Right renal cortex interstitium (tissue), 3 donors: ENCODE results near the gene ECHDC1. TPM values are rescaled to one million over a fixed set of nuclear protein-coding genes. Genes with fewer than 3 reads are reported as not detected.
"Not testable (repeated sequence)": the region's sequence is repeated elsewhere in the genome, so short reads cannot be mapped to it uniquely, and the experiment has no call there.

Source experiments
- DNase-seq, 3 donors: peaks; one replicate each; pipeline ENCODE4 v3.0.0-alpha.2; 2013; ENCODE audit warnings: low read depth in 3 of 3, low spot score in 2 of 3
- polyA plus RNA-seq, 3 donors: library from polyadenylated mRNA; unstranded; fragments of 120-200 nt; gene quantifications; one replicate each; pipeline ENCODE4 v1.2.1, GENCODE V29; 2013; ENCODE audit not compliant: insufficient read length in 3 of 3

ECHDC1 gene
- polyA plus RNA-seq, 3 donors, result 86.8 to 94.5 (median 89.2) TPM

DNA sequence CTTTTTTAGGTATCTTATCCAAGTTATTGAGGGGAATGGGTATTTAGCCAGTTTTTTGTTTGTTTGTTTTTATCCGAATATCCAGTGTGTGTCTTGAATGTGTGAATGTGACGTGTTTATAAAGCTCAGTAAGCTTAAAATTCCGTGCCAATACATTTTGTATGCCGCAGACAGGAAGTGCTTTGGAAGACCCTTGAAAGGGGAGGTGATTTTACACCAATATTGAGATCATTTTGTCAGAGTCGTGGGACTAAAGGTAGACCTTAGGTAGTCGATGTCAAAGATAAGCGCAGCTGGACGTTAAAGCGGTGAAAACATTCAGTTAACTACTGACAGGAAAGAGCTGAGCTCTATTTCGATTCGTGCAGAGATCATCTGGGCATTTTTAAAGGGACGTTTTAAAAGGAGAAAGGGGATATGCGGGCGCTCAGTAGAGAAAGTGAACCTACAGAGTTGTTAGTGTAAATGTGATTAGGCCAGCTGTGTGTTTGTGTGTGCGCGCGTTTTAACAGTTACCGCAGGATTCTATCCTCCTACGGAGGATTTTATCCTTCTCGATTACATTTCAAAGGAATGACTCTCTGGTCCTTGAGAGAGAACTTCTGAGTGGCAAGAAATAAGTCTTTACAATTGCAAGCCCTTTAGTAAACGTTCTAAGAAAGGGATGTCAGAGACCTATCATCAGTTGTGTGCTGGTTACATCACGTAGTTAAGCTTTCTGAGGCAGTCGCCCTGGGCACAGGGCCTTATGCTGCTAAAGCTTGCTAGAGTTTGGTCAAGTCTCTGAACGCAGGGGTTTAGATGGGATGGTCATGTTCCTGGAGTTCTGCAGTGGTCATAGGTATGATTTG, 625 bp upstream of the ECHDC1 start:
- DNase-seq, result peak; percentile 38 to 72 (median 41)

DNA sequence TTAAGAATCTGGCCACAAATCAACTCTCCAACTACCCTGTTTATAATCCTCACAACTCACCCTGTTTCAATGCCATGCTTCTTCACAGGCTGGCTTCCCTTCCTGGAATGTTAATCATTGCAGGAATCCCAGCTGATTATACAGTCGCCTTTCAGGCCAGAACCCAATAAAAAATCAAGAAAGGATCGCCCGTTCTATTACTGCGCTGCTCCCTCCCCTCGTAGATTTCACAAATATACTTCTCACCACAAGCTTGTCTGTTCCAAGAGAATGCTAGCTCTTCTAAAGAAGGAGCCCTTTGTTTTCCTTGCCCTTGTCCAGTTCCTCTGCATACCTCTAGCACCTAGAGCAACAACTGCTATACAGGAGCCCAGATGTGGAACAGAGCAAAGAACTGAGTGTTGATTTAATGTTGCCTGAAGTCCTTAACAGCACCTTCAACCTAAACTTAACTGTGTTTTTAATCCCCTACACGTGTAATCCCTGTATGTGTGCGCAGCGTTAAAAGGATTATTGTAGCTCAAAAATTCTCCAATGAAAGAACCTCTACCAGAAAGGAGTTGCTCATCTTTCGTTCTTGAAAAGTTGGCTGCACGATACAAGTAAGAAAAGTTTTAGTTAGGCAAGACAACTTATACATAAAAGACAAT, 988 bp downstream of the ECHDC1 start:
- DNase-seq, result peak; percentile 17 to 33 (median 33)

DNA sequence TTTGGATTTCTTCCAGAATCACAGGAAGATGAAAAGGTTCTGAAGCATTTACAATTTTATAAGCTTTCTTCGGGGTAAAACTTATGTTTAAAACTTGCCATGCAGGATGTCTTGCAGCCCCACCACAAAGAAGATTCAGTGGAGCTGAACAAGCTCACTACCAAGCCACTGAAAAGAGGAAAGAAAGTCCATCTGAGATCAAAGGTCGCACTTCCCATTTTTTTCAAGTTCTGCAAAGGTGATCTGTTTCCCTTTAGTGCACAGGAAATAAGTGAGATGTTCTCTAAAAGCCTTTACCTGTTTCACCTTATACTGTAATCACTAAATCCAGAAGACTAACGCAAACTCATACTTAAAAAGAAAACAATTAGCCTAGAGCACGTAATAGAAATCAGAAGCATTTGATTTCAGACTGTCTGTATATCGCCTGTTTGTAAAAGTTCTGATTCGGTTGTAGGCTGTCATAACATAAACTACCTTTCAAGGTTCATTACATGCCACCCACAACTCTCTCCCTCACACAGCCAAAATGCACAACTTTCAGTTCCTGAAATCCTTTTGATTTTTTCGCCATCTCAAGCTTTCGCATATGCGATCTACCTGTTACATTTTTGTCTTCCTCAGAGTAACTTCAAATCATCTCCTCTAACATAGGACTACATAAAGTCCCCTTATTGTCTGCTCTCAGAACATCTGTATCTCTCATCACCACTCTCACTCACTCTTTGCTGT, 1.8 kb downstream of the ECHDC1 start:
- no peak for DNase-seq

DNA sequence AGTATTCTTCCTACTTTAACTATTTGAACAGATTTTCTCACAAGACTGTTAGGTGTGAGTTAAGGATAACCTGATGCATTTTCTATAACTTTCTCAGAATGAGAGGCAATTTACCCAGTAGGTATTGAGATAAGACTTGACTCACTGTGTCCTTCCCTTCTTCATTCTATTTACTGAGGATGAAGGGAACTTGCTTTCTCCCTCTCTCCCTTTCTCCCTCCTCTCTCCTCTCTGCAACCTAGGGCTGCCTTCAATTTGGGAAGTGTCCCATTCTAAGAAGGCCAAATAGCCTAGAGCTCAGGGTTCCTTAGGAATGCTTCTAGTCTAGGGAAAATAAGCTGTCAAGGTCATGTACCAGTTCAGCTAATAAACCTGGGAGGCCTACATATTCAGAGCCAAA, 3.2 kb downstream of the ECHDC1 start:
- DNase-seq, result no peak

DNA sequence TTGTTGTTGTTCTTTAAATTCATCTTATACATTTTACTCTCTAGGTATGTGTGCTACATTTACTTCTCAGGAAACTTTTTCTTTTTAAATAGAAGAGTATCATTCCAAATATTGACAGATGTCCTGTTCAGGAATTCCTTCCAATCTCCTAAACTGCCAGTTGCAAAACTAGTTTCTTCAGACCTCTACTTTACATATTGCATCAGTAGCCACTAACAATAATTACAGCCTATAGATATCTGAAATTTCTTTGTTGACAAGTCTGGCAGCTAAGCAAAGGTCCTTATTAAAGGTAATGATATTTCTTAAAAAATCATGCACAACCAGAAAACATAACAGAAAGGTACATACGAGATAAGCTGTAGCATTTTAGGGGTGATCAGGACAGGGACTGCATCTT, 4.5 kb downstream of the ECHDC1 start:
- no peak for DNase-seq

DNA sequence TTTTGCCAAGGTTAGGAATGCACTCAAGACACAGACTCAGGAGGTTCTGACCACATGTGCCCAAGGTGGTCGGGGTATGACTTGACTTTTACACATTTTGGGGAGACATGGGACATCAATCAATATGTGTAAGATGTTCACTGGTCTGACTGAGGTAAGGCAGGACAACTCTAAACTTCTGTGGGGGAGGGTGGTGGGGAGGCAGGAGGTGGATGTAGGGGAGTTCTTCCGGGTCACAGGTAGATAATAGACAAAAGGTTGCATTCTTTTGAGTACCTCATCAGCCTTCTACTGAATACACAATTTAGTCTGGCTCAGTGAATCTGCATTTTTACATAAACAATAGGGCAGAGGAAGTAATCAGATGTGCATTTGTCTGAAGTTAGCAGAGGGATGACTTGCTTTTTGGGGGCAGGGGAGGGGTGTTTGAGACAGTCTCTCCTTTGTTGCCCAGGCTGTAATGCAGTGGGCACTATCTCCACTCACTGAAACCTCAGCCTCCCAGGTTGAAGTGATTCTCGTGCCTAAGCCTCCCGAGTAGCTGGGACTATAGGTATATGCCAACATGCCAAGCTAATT, 10.9 kb downstream of the ECHDC1 start:
- DNase-seq, result no peak

DNA sequence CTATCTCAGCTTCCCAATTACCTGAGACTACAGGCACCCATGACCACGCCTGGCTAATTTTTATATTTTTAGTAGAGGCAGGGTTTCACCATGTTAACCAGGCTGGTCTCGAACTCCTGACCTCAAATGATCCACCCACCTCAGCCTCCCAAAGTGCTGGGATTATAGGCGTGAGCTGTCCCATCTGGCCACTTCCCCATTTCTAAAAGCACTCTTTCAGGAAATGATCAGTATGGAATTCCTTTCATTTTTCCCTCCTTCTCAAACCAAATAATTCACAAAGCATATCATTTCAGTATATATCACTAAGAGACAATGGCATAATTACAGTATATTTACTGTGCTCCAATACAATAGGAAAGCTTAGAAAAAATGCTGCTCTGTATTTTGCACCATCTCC, 12.2 kb downstream of the ECHDC1 start:
- not testable (repeated sequence) for DNase-seq

DNA sequence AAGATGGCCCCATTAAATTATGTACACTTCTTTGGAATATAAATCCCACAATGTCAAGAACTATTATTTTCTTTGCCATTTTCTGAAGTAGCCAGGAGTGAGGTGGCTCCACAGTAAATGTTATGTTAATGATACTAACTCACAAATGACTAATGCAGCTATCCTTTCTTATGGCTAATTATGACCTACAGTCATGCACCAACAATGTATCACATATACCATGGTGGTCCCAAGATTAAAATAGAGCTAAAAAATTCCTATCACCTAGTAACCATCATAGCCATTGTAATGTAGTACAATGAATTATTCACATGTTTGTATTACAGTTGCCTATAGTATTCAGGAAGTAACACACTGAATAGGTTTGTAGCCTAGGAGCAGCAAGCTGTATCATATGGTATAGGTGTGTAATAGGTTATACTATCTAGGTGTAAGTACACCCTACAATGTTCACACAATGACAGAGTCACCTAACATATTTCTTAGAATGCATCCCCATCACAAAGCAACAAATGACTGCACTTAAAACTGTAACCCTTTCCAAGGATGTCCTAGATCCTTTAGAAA, 15.3 kb downstream of the ECHDC1 start:
- no peak for DNase-seq

DNA sequence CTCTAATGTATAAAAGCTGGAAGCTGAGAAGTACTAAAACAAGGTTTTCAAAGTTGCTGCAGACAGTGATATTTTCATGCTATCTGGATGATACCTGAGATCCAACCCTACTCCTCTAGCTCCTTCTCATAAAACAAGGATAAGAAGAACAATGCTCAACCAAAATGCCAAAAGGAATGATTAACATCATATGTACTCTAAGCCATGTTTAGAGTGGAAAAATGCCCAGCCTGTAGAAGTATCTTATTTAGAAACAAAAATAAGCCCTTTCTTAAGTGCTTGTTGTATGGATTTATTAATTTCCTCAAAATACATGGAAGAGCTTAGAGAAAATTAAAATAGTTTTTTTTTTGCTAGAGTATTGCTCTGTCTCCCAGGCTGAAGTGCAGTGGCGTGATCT, 23.7 kb downstream of the ECHDC1 start:
- no peak for DNase-seq

DNA sequence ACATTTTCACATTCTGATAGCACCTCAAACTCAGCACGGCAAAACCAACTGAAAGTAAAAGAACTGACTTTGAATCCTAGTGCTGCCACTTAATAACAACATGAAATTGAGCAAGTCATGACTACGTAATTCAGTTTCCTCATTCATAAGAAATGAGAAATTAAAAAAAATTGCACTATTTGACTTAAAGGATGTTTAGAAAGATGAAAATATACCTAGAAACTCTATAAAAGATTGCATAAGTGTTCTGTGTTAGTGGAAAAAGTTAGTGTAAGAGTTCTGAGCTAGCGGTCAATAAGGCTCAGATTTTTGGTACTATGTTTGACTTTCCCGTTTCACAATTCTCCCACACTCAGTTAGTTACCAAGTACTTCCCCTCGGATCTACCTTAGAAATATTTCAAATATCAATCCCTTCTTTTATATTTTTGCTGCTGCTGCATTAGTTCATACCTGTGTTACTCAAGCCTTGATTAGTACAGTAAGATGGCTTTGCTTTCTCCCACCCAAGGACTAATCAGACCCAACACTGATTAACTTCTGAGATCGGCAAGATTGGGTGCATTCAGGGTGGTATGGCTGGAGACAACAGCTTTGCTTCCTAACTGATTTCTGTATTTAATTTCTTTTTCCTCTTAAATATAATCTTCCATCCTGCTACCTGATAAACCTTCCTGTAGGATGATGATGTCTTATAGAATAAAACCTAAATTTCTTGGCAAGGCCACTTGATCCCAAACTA, 25.9 kb downstream of the ECHDC1 start:
- DNase-seq, result no peak

DNA sequence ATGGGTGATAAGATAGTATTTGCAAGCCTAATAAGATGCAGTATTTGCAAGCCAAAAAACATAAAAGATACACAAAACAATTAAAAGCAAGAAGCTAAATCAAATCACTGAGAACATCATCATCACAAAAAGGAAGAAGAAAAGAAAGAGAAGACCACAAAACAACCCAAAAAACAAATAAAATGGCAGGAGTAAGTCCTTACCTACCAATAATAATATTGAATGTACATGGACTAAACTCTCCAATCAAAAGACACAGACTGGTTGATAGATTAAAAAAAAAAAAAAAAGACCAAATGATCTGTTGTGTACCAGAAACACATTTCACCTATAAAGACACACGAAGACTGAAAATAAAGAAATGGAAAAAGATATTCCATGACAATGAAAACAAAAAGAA, 37.7 kb downstream of the ECHDC1 start:
- no peak for DNase-seq

DNA sequence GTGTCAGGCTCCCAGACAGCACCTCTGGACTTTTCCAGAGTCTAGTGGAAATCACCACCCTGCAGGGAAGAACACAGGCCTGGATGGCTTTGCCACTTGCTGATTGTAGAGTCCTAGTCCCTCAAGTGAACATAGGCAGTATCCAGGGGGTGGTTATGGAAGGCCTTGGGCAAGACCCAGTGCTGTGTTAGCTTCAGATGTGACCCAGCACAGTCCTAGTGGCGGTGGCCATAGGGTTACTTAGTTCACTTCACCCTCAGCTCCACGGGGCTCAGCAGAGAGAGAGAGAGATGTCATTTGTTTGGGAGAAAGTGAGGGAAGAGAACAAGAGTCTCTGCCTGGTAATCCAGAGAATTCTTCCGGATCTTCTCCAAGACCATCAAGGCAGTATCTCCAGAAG, 39.5 kb downstream of the ECHDC1 start:
- DNase-seq, result no peak

DNA sequence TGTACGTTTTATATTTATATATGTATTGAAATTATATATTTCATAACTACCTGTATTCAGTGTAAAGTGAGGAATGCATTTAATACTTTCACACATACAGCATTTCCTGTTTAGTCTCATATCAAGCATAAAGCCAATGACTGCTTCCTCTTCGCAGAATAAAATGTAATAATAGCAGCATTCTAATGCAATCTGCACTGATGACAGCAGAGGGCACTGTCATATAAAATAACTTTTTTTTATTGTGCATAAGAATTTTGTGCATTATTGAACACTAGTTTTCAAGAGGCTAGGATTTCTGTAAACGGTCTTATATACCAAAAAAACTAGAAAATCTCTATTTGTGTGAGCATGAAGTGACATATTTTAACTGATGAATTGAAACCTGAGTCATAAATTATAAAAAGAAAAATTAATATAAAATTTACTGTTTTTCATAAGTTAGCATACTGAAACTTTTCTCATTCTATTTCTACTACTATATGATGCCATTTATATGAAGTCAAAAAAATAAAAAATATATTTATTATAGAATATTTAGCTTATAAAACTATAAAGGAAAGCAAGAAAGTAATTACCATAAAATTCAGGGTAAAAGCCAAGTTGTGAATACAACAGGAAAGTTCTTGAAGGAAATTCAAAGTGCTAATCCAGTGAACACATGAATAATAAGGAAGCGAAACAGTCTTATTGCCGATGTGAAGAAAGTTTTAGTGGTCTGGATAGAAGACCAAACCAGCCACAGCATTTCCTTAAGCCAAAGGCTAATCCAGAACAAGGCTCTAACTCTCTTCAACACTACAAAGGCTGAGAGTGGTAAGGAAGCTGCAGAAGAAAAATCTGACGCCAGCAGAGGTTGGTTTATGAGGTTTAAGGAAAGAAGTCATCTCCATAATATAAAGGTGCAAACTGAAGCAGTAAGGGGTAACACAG, 40.4 kb downstream of the ECHDC1 start:
- DNase-seq, result peak in 1 of 3 donors; percentile 15

DNA sequence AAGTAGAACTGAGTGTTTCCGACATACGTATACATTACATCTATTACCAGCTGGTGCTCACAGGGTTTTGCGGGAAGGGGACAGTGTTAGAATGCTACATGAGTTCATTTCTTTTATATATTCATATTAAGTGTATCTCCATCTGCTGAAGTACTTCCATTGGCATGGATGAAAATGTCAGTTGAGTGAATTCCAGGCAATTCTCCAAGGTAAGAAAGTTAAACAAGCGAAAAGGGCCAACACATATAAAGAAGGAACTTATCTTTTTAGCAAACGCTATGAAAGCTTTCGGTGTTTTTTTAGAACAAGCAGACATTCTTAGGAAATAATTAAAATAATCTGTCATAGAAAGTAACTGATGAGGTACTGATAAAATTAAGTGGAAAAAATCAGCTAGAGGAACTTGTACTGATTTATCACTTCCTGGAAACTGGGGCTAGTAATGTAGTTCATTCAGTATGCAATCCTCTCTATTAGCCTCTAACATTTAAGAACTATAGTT, 42.2 kb downstream of the ECHDC1 start:
- DNase-seq, result no peak

DNA sequence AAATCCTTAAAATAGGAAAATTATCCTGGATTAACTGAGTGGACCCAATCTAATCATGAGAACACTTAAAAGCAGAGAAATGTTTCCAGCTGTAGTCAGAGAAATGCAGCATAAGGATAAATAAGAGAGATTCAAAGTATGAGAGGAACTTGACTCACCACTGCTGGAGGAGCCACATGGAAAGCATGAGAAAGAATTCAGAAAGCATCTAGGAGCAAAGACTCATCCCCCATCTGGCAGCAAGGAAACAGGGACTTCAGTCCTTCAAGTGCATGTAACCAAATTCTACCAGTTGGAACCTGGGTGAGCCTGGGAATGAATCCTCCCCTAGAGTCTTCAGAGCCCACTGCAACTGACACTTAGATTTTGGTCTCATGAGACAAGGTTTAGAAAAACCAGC, 43.0 kb downstream of the ECHDC1 start:
- no peak for DNase-seq

DNA sequence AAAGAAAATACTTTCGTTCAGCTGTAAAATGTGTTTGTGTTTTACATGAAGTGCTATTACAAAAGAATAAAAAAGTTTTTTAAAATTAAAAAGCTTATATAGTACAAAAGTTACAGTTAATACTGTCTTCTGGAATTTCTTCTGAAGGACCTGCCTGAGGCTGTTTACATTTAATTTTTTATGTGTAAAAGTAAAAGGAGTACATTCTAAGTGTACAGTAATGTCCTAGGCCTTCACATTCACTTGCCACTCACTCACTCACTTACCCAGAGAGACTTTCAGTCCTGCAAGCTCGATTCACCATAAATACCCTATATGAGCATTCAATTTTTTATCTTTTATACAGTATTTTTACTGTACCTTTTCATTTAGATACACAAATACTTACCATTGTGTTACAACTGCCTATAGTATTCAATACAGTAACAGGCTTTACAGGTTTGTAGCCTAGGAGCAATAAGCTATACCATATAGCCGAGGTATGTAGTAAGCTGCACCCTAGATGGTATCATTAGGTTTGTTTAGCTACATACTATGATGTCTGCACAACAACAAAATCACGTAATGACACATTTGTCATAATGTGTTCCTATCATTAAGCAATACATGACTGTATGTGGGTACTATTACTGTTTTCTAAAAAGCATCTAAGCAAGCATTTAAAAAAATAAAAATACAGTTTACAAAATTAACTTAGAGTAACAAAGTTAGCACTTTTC, 43.7 kb downstream of the ECHDC1 start:
- no peak for DNase-seq

DNA sequence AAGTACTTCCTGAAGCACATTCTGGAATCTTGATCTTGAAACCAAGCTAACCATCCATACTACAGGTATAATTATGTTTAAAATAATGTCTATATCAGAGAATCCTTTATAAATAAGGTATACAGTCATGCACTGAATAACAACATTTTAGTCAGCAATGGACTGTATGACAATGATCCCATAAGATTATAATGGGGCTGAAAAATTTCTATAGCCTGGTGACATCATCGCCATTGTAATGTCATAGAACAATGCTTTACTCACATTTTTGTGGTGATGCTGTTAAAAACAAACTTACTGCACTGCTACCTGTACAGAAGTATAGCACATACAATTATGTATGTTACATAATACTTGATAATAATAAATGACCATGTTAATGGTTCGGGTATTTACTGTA, 44.9 kb downstream of the ECHDC1 start:
- DNase-seq, result no peak

DNA sequence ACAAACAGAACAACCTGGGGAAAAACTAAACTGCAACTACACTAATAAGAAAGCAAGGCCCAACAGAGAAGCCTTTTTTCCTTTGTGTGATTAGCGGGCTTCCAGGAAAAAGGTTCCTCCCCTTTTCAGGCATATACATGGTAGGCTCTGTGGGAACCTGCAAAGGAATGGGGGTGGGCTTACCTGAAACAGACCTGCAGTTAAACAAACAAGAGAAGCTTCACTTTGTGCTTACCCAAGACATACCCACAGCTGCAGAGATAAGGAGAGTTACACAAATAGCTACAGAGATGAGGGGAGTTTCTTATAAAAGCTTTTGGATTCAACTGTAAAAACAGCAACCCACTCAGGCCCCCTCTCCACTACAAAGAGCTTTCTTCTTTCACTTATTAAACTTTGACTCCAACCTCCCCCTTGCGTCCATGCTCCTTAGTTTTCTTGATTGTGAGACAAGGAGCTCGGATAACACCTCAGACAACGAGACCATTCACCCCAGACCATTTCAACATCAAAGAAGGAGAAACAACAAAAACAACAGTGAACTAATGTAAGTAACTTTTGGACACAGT, 45.8 kb downstream of the ECHDC1 start:
- no peak for DNase-seq
